ENCODE data around the gene ADD1. TPM values are rescaled to one million over a fixed set of nuclear protein-coding genes. Genes with fewer than 3 reads are reported as not detected.

The ADD1 gene
- total RNA-seq, 1 experiment from 2014 or later = 232 TPM

- ChIA-PET CTCF (no interaction called here), POLR2A (ENCODE audit: low non-redundant PET) (no interaction called here)
- BruUV-seq (replicated peaks) = no TSS peak
- intact Hi-C loops (cut with micrococcal nuclease; ENCODE audit: unreplicated experiment) = no loop called here
- H3K36me3 ChIP-seq (ENCODE audit: insufficient read depth, low read length, poor library complexity, severe bottlenecking) = no peaks in the 10 kb centered on the region
- DNase-seq (ENCODE audit: low spot score) = no peak
- no peaks in the 10 kb centered on the region for H3K27me3 ChIP-seq (replicated peaks; ENCODE audit: insufficient read depth, low read depth, low read length, poor library complexity)
- TF ChIP-seq EZH2 (IDR thresholded peaks at IDR 0.05; ENCODE audit: borderline replicate concordance, low read depth, low read length, poor library complexity, severe bottlenecking) = no peak
- TF ChIP-seq, protein P1, sequence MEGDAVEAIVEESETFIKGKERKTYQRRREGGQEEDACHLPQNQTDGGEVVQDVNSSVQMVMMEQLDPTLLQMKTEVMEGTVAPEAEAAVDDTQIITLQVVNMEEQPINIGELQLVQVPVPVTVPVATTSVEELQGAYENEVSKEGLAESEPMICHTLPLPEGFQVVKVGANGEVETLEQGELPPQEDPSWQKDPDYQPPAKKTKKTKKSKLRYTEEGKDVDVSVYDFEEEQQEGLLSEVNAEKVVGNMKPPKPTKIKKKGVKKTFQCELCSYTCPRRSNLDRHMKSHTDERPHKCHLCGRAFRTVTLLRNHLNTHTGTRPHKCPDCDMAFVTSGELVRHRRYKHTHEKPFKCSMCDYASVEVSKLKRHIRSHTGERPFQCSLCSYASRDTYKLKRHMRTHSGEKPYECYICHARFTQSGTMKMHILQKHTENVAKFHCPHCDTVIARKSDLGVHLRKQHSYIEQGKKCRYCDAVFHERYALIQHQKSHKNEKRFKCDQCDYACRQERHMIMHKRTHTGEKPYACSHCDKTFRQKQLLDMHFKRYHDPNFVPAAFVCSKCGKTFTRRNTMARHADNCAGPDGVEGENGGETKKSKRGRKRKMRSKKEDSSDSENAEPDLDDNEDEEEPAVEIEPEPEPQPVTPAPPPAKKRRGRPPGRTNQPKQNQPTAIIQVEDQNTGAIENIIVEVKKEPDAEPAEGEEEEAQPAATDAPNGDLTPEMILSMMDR (conservative IDR thresholded peaks at IDR 0.05; ENCODE audit: low read depth, low read length) = no peak
- no peak overlapping the region for H3K27ac ChIP-seq (ENCODE audit: low read depth, low read length, poor library complexity, severe bottlenecking)
- no peak overlapping the region for H3K4me3 ChIP-seq (ENCODE audit: low read depth, low read length, poor library complexity, severe bottlenecking)
- no peaks in the 10 kb centered on the region for H3K4me1 ChIP-seq (ENCODE audit: insufficient read depth, low read length, poor library complexity, severe bottlenecking)
- no peaks in the 10 kb centered on the region for H3K9me3 ChIP-seq (ENCODE audit: low read depth, low read length, poor library complexity, severe bottlenecking)
These were observed 39.1 kb upstream of the ADD1 start for GRCh38 chr4:2804449-2804972.

GRCh38 chr4:2804973-2805501, 38.6 kb upstream of the ADD1 start:
- no peaks in the 10 kb centered on the region for H3K9me3 ChIP-seq (ENCODE audit: low read depth, low read length, poor library complexity, severe bottlenecking)
- TF ChIP-seq, protein P1 (conservative IDR thresholded peaks at IDR 0.05; ENCODE audit: low read depth, low read length) = no peak
- no peak for TF ChIP-seq EZH2 (IDR thresholded peaks at IDR 0.05; ENCODE audit: borderline replicate concordance, low read depth, low read length, poor library complexity, severe bottlenecking)
- H3K27me3 ChIP-seq (replicated peaks; ENCODE audit: insufficient read depth, low read depth, low read length, poor library complexity) = no peaks in the 10 kb centered on the region
- H3K4me1 ChIP-seq (ENCODE audit: insufficient read depth, low read length, poor library complexity, severe bottlenecking) = no peaks in the 10 kb centered on the region
- no peak overlapping the region for H3K27ac ChIP-seq (ENCODE audit: low read depth, low read length, poor library complexity, severe bottlenecking)
- DNase-seq (ENCODE audit: low spot score) = no peak
- H3K4me3 ChIP-seq (ENCODE audit: low read depth, low read length, poor library complexity, severe bottlenecking) = no peak overlapping the region
- BruUV-seq (replicated peaks) = no TSS peak
- ChIA-PET CTCF (no interaction called here), POLR2A (ENCODE audit: low non-redundant PET) (no interaction called here)
- no peaks in the 10 kb centered on the region for H3K36me3 ChIP-seq (ENCODE audit: insufficient read depth, low read length, poor library complexity, severe bottlenecking)
- intact Hi-C loops (cut with micrococcal nuclease; ENCODE audit: unreplicated experiment) = no loop called here

- CTCF ChIA-PET = no interaction called here
- Histone ChIP-seq H3K4me3 (ENCODE audit: low read depth, low read length, poor library complexity, severe bottlenecking) (no peak overlapping the region), H3K4me1 (ENCODE audit: insufficient read depth, low read length, poor library complexity, severe bottlenecking) (no peaks in the 10 kb centered on the region), H3K9me3 (ENCODE audit: low read depth, low read length, poor library complexity, severe bottlenecking) (no peaks in the 10 kb centered on the region), H3K36me3 (ENCODE audit: insufficient read depth, low read length, poor library complexity, severe bottlenecking) (no peaks in the 10 kb centered on the region), H3K27ac (ENCODE audit: low read depth, low read length, poor library complexity, severe bottlenecking) (no peak overlapping the region), H3K27me3 (replicated peaks; ENCODE audit: insufficient read depth, low read depth, low read length, poor library complexity) (no peaks in the 10 kb centered on the region)
- BruUV-seq (replicated peaks) = no TSS peak
- no peak for DNase-seq (ENCODE audit: low spot score)
- intact Hi-C loops (cut with micrococcal nuclease; ENCODE audit: unreplicated experiment) = no loop called here
- POLR2A ChIA-PET (ENCODE audit: low non-redundant PET) = no interaction called here
- TF ChIP-seq, protein P1 (conservative IDR thresholded peaks at IDR 0.05; ENCODE audit: low read depth, low read length) = no peak
- no peak for TF ChIP-seq EZH2 (IDR thresholded peaks at IDR 0.05; ENCODE audit: borderline replicate concordance, low read depth, low read length, poor library complexity, severe bottlenecking)
These were observed 37.8 kb upstream of the ADD1 start for GRCh38 chr4:2805712-2806389.
